Left lung (tissue), 10 donors: ENCODE data around the gene ATP13A3. TPM values are rescaled to one million over a fixed set of nuclear protein-coding genes. Genes with fewer than 3 reads are reported as not detected.

Experiments
- ATAC-seq: fragments of 200-7000 bp; cut with Tn5 transposase; one replicate; pipeline ENCODE4 v1.9.1; 2020; ENCODE audit warnings: moderate library complexity
- DNase-seq, 4 donors: peaks; one replicate each; pipeline ENCODE4 v3.0.0-alpha.2; 2013 to 2020
- H3K27ac ChIP-seq, 2 donors: fragments of 200-600 bp; sonication (generic) in 1 of 2; one replicate each; pipeline versions ENCODE4 v1.5.0 to v1.8.0; 2020 to 2021
- H3K27me3 ChIP-seq, 2 donors: fragments of 200-600 bp; sonication (generic) in 1 of 2; one replicate each; pipeline versions ENCODE4 v1.5.0 to v1.8.0; 2020 to 2021
- H3K36me3 ChIP-seq, 2 donors: fragments of 200-600 bp; sonication (generic) in 1 of 2; one replicate each; pipeline versions ENCODE4 v1.5.0 to v1.8.0; 2020 to 2021
- H3K4me1 ChIP-seq, 2 donors: fragments of 200-600 bp; one replicate each; pipeline ENCODE4 v1.8.0; 2021
- H3K4me3 ChIP-seq, 2 donors: fragments of 200-600 bp; sonication (generic) in 1 of 2; one replicate each; pipeline versions ENCODE4 v1.5.0 to v1.8.0; 2020 to 2021; ENCODE audit warnings: mild to moderate bottlenecking in 1 of 2
- H3K9me3 ChIP-seq, 2 donors: fragments of 200-600 bp; sonication (generic) in 1 of 2; one replicate each; pipeline versions ENCODE4 v1.5.0 to v1.8.0; 2020 to 2021
- CTCF ChIP-seq, 2 donors: fragments of 200-600 bp; sonication (generic) in 1 of 2; IDR thresholded peaks; one replicate each; pipeline versions ENCODE4 v1.5.0 to v1.8.0; 2021; ENCODE audit warnings: antibody characterized with exemption in 2 of 2
- intact Hi-C, 2 donors: fragments of 100-400 bp; cut with DNase I; formaldehyde crosslinking; loops; one replicate each; pipeline versions ENCODE4 v1.11.2 to v1.14.2; 2022
- polyA plus RNA-seq, 6 donors: library from polyadenylated mRNA; unstranded; fragments of 120-200 nt; gene quantifications; one replicate each; pipeline ENCODE4 v1.2.1, GENCODE V29; 2013; ENCODE audit not compliant: insufficient read length in 6 of 6
- total RNA-seq, 2 donors: library from RNA; stranded (reverse); fragmentation: NEBNext Ultra II Directional; extraction: Animal tissue kit (Norgen Biotek cat#: 25700); gene quantifications; one replicate each; pipeline ENCODE4 v1.2.1, GENCODE V29; 2021
- donor health status: DM: no; HTN: yes; CAD: no.
- donor health status: DM: no; HTN: no; CAD: no.

ATP13A3 gene
- total and polyA plus RNA-seq, 8 donors: 52.0 to 123 (median 59.5) TPM

- no peak overlapping the region for H3K4me3 ChIP-seq
- DNase-seq: peak in 1 of 4 donors; percentile 40
- no peak overlapping the region for H3K27ac ChIP-seq
- peaks cover 11 to 53% of the 10 kb centered on the region in 2 donors for H3K27me3 ChIP-seq
- TF ChIP-seq CTCF (IDR thresholded peaks at IDR 0.05): no peak
- no peak for ATAC-seq
- peaks cover 0 to 5% of the 10 kb centered on the region in 2 donors for H3K9me3 ChIP-seq
- peaks cover 2 to 13% of the 10 kb centered on the region in 2 donors for H3K4me1 ChIP-seq
- intact Hi-C loops: no loop called here
- no peaks in the 10 kb centered on the region for H3K36me3 ChIP-seq
Observed at GRCh38 chr3:194392576-194392975, 94.2 kb downstream of the ATP13A3 start.

GRCh38 chr3:194390835-194391234, 96.0 kb downstream of the ATP13A3 start:
- peaks cover 0 to 5% of the 10 kb centered on the region in 2 donors for H3K9me3 ChIP-seq
- H3K27me3 ChIP-seq: peaks cover 0 to 36% of the 10 kb centered on the region in 2 donors
- H3K4me3 ChIP-seq: no peak overlapping the region
- ATAC-seq: no peak
- no peak for TF ChIP-seq CTCF (IDR thresholded peaks at IDR 0.05)
- no peak overlapping the region for H3K27ac ChIP-seq
- H3K4me1 ChIP-seq: no peaks in the 10 kb centered on the region
- H3K36me3 ChIP-seq: no peaks in the 10 kb centered on the region
- intact Hi-C loops: no loop called here
- no peak for DNase-seq

- no peaks in the 10 kb centered on the region for H3K4me1 ChIP-seq
- TF ChIP-seq CTCF (IDR thresholded peaks at IDR 0.05): no peak
- no peak overlapping the region for H3K4me3 ChIP-seq
- peak in 1 of 4 donors; percentile 32 for DNase-seq
- ATAC-seq: no peak
- intact Hi-C loops: no loop called here
- H3K27ac ChIP-seq: no peak overlapping the region
- peaks cover 0 to 20% of the 10 kb centered on the region in 2 donors for H3K27me3 ChIP-seq
- no peaks in the 10 kb centered on the region for H3K36me3 ChIP-seq
- peaks cover 0 to 5% of the 10 kb centered on the region in 2 donors for H3K9me3 ChIP-seq
Observed at GRCh38 chr3:194389269-194389668, 97.5 kb downstream of the ATP13A3 start.

GRCh38 chr3:194387926-194388418, 98.8 kb downstream of the ATP13A3 start:
- no peak for ATAC-seq
- Histone ChIP-seq H3K36me3 (no peaks in the 10 kb centered on the region), H3K9me3 (peaks cover 0 to 5% of the 10 kb centered on the region in 2 donors), H3K4me3 (no peak overlapping the region), H3K27me3 (peaks cover 0 to 9% of the 10 kb centered on the region in 2 donors), H3K4me1 (no peaks in the 10 kb centered on the region), H3K27ac (no peak overlapping the region)
- intact Hi-C loops: no loop called here
- no peak for DNase-seq
- TF ChIP-seq CTCF (IDR thresholded peaks at IDR 0.05): no peak

GRCh38 chr3:194387276-194387675, 99.5 kb downstream of the ATP13A3 start:
- TF ChIP-seq CTCF (IDR thresholded peaks at IDR 0.05): no peak
- peak in 1 of 4 donors; percentile 16 for DNase-seq
- Histone ChIP-seq H3K4me3 (no peak overlapping the region), H3K36me3 (no peaks in the 10 kb centered on the region), H3K27me3 (peaks cover 0 to 7% of the 10 kb centered on the region in 2 donors), H3K9me3 (peaks cover 0 to 5% of the 10 kb centered on the region in 2 donors), H3K4me1 (no peaks in the 10 kb centered on the region), H3K27ac (no peak overlapping the region)
- intact Hi-C loops: no loop called here
- ATAC-seq: no peak
